Measurements from ENCODE around the gene HOMEZ.

HOMEZ gene

GRCh38 chr14:23319746-23320583 is 34.0 kb upstream of the HOMEZ start:
- H3K4me3 Mint-ChIP-seq, result peak overlapping the region; percentile 89
- peaks cover 26% of the 10 kb centered on the region for H3K4me1 Mint-ChIP-seq (ENCODE audit: low read depth)
- peaks cover 16% of the 10 kb centered on the region for H3K36me3 Mint-ChIP-seq
- peak overlapping the region; percentile 97 for H3K27ac Mint-ChIP-seq
- no peaks in the 10 kb centered on the region for H3K27me3 Mint-ChIP-seq
- H3K9me3 Mint-ChIP-seq (ENCODE audit: low read depth), result no peaks in the 10 kb centered on the region

- Mint-ChIP-seq H3K27ac (no peak overlapping the region), H3K4me3 (no peak overlapping the region), H3K4me1 (ENCODE audit: low read depth) (peaks cover 10% of the 10 kb centered on the region), H3K36me3 (peaks cover 2% of the 10 kb centered on the region), H3K27me3 (no peaks in the 10 kb centered on the region), H3K9me3 (ENCODE audit: low read depth) (no peaks in the 10 kb centered on the region)
These were observed 30.4 kb upstream of the HOMEZ start for GRCh38 chr14:23316300-23316699.

GRCh38 chr14:23310546-23310945 is 24.6 kb upstream of the HOMEZ start:
- Mint-ChIP-seq H3K4me1 (ENCODE audit: low read depth) (no peaks in the 10 kb centered on the region), H3K27me3 (peaks cover 13% of the 10 kb centered on the region), H3K9me3 (ENCODE audit: low read depth) (no peaks in the 10 kb centered on the region), H3K27ac (no peak overlapping the region), H3K36me3 (no peaks in the 10 kb centered on the region), H3K4me3 (no peak overlapping the region)

- Mint-ChIP-seq H3K9me3 (ENCODE audit: low read depth) (no peaks in the 10 kb centered on the region), H3K27me3 (peaks cover 13% of the 10 kb centered on the region), H3K4me1 (ENCODE audit: low read depth) (no peaks in the 10 kb centered on the region), H3K36me3 (no peaks in the 10 kb centered on the region), H3K4me3 (no peak overlapping the region), H3K27ac (no peak overlapping the region)
These were observed 23.0 kb upstream of the HOMEZ start for GRCh38 chr14:23308721-23309445.

GRCh38 chr14:23307687-23308644 is 22.0 kb upstream of the HOMEZ start:
- Mint-ChIP-seq H3K9me3 (ENCODE audit: low read depth) (no peaks in the 10 kb centered on the region), H3K27me3 (peaks cover 13% of the 10 kb centered on the region), H3K27ac (no peak overlapping the region), H3K36me3 (no peaks in the 10 kb centered on the region), H3K4me3 (no peak overlapping the region), H3K4me1 (ENCODE audit: low read depth) (peaks cover 2% of the 10 kb centered on the region)

GRCh38 chr14:23307146-23307530 is 21.2 kb upstream of the HOMEZ start:
- no peaks in the 10 kb centered on the region for H3K9me3 Mint-ChIP-seq (ENCODE audit: low read depth)
- peaks cover 6% of the 10 kb centered on the region for H3K4me1 Mint-ChIP-seq (ENCODE audit: low read depth)
- H3K27ac Mint-ChIP-seq, result no peak overlapping the region
- no peak overlapping the region for H3K4me3 Mint-ChIP-seq
- H3K36me3 Mint-ChIP-seq, result no peaks in the 10 kb centered on the region
- H3K27me3 Mint-ChIP-seq, result peaks cover 13% of the 10 kb centered on the region

GRCh38 chr14:23306412-23307145 is 20.6 kb upstream of the HOMEZ start, which contains the start of gene BCL2L2:
Gene BCL2L2, plus strand, starts transcription at chr14:23306833. Its CDS starts 935 bp downstream, at chr14:23307768.
- H3K36me3 Mint-ChIP-seq, result no peaks in the 10 kb centered on the region
- H3K27ac Mint-ChIP-seq, result no peak within 1 kb of the TSS
- H3K4me3 Mint-ChIP-seq, result no peak within 1 kb of the TSS
- H3K4me1 Mint-ChIP-seq (ENCODE audit: low read depth), result peaks cover 6% of the 10 kb centered on the region
- H3K27me3 Mint-ChIP-seq, result peaks cover 13% of the 10 kb centered on the region
- no peaks in the 10 kb centered on the region for H3K9me3 Mint-ChIP-seq (ENCODE audit: low read depth)

- no peaks in the 10 kb centered on the region for H3K36me3 Mint-ChIP-seq
- H3K27me3 Mint-ChIP-seq, result peaks cover 9% of the 10 kb centered on the region
- H3K27ac Mint-ChIP-seq, result peak within 1 kb of the TSS; percentile 100
- peaks cover 23% of the 10 kb centered on the region for H3K4me1 Mint-ChIP-seq (ENCODE audit: low read depth)
- H3K9me3 Mint-ChIP-seq (ENCODE audit: low read depth), result no peaks in the 10 kb centered on the region
- H3K4me3 Mint-ChIP-seq, result peak within 1 kb of the TSS; percentile 100
These were observed 16.6 kb upstream of the HOMEZ start, which contains the start of gene PPP1R3E for GRCh38 chr14:23302290-23303225. Gene PPP1R3E, minus strand, starts transcription at chr14:23302859. Its CDS starts 283 bp downstream, at chr14:23302576.

- Mint-ChIP-seq H3K27me3 (peaks cover 4% of the 10 kb centered on the region), H3K36me3 (no peaks in the 10 kb centered on the region), H3K9me3 (ENCODE audit: low read depth) (no peaks in the 10 kb centered on the region), H3K27ac (peak overlapping the region; percentile 89), H3K4me3 (peak overlapping the region; percentile 87), H3K4me1 (ENCODE audit: low read depth) (peaks cover 23% of the 10 kb centered on the region)
These were observed 16.0 kb upstream of the HOMEZ start for GRCh38 chr14:23301969-23302289.

- H3K27me3 Mint-ChIP-seq, result peaks cover 4% of the 10 kb centered on the region
- H3K4me1 Mint-ChIP-seq (ENCODE audit: low read depth), result peaks cover 23% of the 10 kb centered on the region
- H3K9me3 Mint-ChIP-seq (ENCODE audit: low read depth), result no peaks in the 10 kb centered on the region
- H3K4me3 Mint-ChIP-seq, result peak overlapping the region; percentile 88
- H3K27ac Mint-ChIP-seq, result peak overlapping the region; percentile 94
- no peaks in the 10 kb centered on the region for H3K36me3 Mint-ChIP-seq
These were observed 15.5 kb upstream of the HOMEZ start for GRCh38 chr14:23301288-23301968.

- Mint-ChIP-seq H3K36me3 (no peaks in the 10 kb centered on the region), H3K4me3 (peak overlapping the region; percentile 88), H3K27ac (peak overlapping the region; percentile 82), H3K27me3 (no peaks in the 10 kb centered on the region), H3K9me3 (ENCODE audit: low read depth) (no peaks in the 10 kb centered on the region), H3K4me1 (ENCODE audit: low read depth) (peaks cover 23% of the 10 kb centered on the region)
These were observed 14.8 kb upstream of the HOMEZ start for GRCh38 chr14:23300687-23301223.

- Mint-ChIP-seq H3K4me3 (peak overlapping the region; percentile 88), H3K4me1 (ENCODE audit: low read depth) (peaks cover 27% of the 10 kb centered on the region), H3K27me3 (no peaks in the 10 kb centered on the region), H3K36me3 (no peaks in the 10 kb centered on the region), H3K27ac (peak overlapping the region; percentile 82), H3K9me3 (ENCODE audit: low read depth) (no peaks in the 10 kb centered on the region)
These were observed 14.2 kb upstream of the HOMEZ start for GRCh38 chr14:23299986-23300686.
